Measurements from ENCODE around the gene GRIK1. TPM values are rescaled to one million over a fixed set of nuclear protein-coding genes. Genes with fewer than 3 reads are reported as not detected.

GRIK1 gene
- total RNA-seq, 1 experiment from 2014 or later = not detected

GRCh38 chr21:29938776-29939103, 1.1 kb downstream of the GRIK1 start:
- DNase-seq = no peak
- H2AFZ ChIP-seq = no peak overlapping the region
- POLR2A ChIA-PET (ENCODE audit: unreplicated experiment) = interaction anchor here (0.6 kb wide), 1 partner anchor 347 kb away, joined by 5 read pairs; no protein-coding TSS in a partner anchor
- H3K27me3 ChIP-seq (ENCODE audit: insufficient read depth, low read depth) = no peaks in the 10 kb centered on the region
- no peak overlapping the region for H3K27ac ChIP-seq
- intact Hi-C loops (cut with micrococcal nuclease; ENCODE audit: unreplicated experiment) = no loop called here
- H3K36me3 ChIP-seq (ENCODE audit: low read depth) = no peaks in the 10 kb centered on the region
- BruUV-seq (replicated peaks) = no TSS peak
- H3K9me2 ChIP-seq (ENCODE audit: insufficient read depth) = no peaks in the 10 kb centered on the region
- H3F3A ChIP-seq (ENCODE audit: insufficient read depth, low read depth) = no peaks in the 10 kb centered on the region
- H3K9me3 ChIP-seq (ENCODE audit: insufficient read depth, low read depth) = no peaks in the 10 kb centered on the region
- no peak overlapping the region for H3K4me2 ChIP-seq
- H3K79me2 ChIP-seq (ENCODE audit: low read depth) = no peaks in the 10 kb centered on the region
- no peak for TF ChIP-seq CTCF (conservative IDR thresholded peaks at IDR 0.05)
- no peak overlapping the region for H3K4me3 ChIP-seq
- H4K20me1 ChIP-seq (ENCODE audit: insufficient read depth) = no peaks in the 10 kb centered on the region
- no peaks in the 10 kb centered on the region for H3K4me1 ChIP-seq (replicated peaks; ENCODE audit: insufficient read depth)
- CTCF ChIA-PET = no interaction called here

GRCh38 chr21:29933088-29933487, 6.7 kb downstream of the GRIK1 start:
- H3K4me2 ChIP-seq = no peak overlapping the region
- no TSS peak for BruUV-seq (replicated peaks)
- H3K4me1 ChIP-seq (replicated peaks; ENCODE audit: insufficient read depth) = no peaks in the 10 kb centered on the region
- no peaks in the 10 kb centered on the region for H3K36me3 ChIP-seq (ENCODE audit: low read depth)
- intact Hi-C loops (cut with micrococcal nuclease; ENCODE audit: unreplicated experiment) = no loop called here
- TF ChIP-seq CTCF (conservative IDR thresholded peaks at IDR 0.05) = no peak
- TF ChIP-seq EZH2 (IDR thresholded peaks at IDR 0.05; ENCODE audit: low read depth) = no peak
- no peaks in the 10 kb centered on the region for H3K9me3 ChIP-seq (ENCODE audit: insufficient read depth, low read depth)
- no peaks in the 10 kb centered on the region for H3F3A ChIP-seq (ENCODE audit: insufficient read depth, low read depth)
- no peak overlapping the region for H3K4me3 ChIP-seq
- H3K27ac ChIP-seq = no peak overlapping the region
- H3K27me3 ChIP-seq (ENCODE audit: insufficient read depth, low read depth) = no peaks in the 10 kb centered on the region
- CTCF ChIA-PET = no interaction called here
- H4K20me1 ChIP-seq (ENCODE audit: insufficient read depth) = no peaks in the 10 kb centered on the region
- no peak overlapping the region for H2AFZ ChIP-seq
- no peak for DNase-seq
- H3K79me2 ChIP-seq (ENCODE audit: low read depth) = no peaks in the 10 kb centered on the region
- POLR2A ChIA-PET (ENCODE audit: unreplicated experiment) = no interaction called here
- no peaks in the 10 kb centered on the region for H3K9me2 ChIP-seq (ENCODE audit: insufficient read depth)

- Histone ChIP-seq H3K4me2 (no peak overlapping the region), H3K4me3 (no peak overlapping the region), H2AFZ (no peak overlapping the region), H3K9me3 (ENCODE audit: insufficient read depth, low read depth) (no peaks in the 10 kb centered on the region), H3K36me3 (ENCODE audit: low read depth) (no peaks in the 10 kb centered on the region), H3K27me3 (ENCODE audit: insufficient read depth, low read depth) (no peaks in the 10 kb centered on the region), H3K79me2 (ENCODE audit: low read depth) (no peaks in the 10 kb centered on the region), H3K4me1 (replicated peaks; ENCODE audit: insufficient read depth) (no peaks in the 10 kb centered on the region), H3K9me2 (ENCODE audit: insufficient read depth) (no peaks in the 10 kb centered on the region), H3K27ac (no peak overlapping the region), H4K20me1 (ENCODE audit: insufficient read depth) (no peaks in the 10 kb centered on the region), H3F3A (ENCODE audit: insufficient read depth, low read depth) (no peaks in the 10 kb centered on the region)
- no TSS peak for BruUV-seq (replicated peaks)
- TF ChIP-seq EZH2 (IDR thresholded peaks at IDR 0.05; ENCODE audit: low read depth) = no peak
- TF ChIP-seq CTCF (conservative IDR thresholded peaks at IDR 0.05) = no peak
- intact Hi-C loops (cut with micrococcal nuclease; ENCODE audit: unreplicated experiment) = no loop called here
- DNase-seq = no peak
- ChIA-PET POLR2A (ENCODE audit: unreplicated experiment) (no interaction called here), CTCF (no interaction called here)
Measured at GRCh38 chr21:29928537-29928936, 11.3 kb downstream of the GRIK1 start.

All from PC-9 (cell line).